Measurements from ENCODE around the gene CCL8. TPM values are rescaled to one million over a fixed set of nuclear protein-coding genes. Genes with fewer than 3 reads are reported as not detected.

The CCL8 gene
- total RNA-seq, 1 experiment from 2014 or later, result not detected

DNA sequence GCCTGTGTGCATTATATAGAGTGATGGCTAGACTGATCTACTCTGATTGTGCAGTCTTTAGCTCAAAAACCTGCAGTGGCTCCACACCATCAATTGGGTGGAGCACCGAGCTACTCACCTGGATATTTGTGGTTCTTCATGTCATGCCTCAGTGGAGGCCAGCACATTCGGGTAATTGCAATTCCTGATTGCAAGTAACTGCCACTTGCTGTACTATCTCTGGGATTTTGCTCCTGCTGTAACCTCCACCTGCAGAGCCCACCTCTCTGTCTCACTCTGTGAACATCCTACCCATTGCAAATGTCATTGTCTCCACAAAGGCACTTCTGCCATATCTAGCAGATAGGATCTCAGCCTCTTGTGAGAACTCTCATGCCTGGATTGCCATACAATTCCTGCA is 45.5 kb downstream of the CCL8 start:
- BruUV-seq (replicated peaks), result no TSS peak
- CTCF ChIA-PET, result no interaction called here
- Histone ChIP-seq H3K27me3 (ENCODE audit: control insufficient read depth, insufficient read depth, low read length) (no peaks in the 10 kb centered on the region), H3K9me3 (ENCODE audit: control insufficient read depth, insufficient read depth, low read depth, low read length) (no peaks in the 10 kb centered on the region), H3K4me3 (ENCODE audit: low read depth in 2 of 2, low read length in 2 of 2) (no peak overlapping the region), H3K36me3 (ENCODE audit: control insufficient read depth, insufficient read depth, low read length) (no peaks in the 10 kb centered on the region), H3K4me1 (ENCODE audit: control insufficient read depth, insufficient read depth, low read length) (no peaks in the 10 kb centered on the region; the same call in 1 of the 2 replicates), H3K27ac (ENCODE audit: low read length) (no peak overlapping the region)
- in situ Hi-C loops (cut with HindIII; ENCODE audit: low pct_unique_long_range_greater_than_20kb, low sequenced_read_pairs), result no loop called here
- intact Hi-C loops (cut with micrococcal nuclease; ENCODE audit: unreplicated experiment), result loop anchor here (10.0 kb wide), 1 partner anchor 590 kb away; no protein-coding TSS in a partner anchor
- TF ChIP-seq SIN3A (IDR thresholded peaks at IDR 0.05; ENCODE audit: borderline replicate concordance, insufficient read depth, low read depth, low read length) (no peak), POLR2AphosphoS5 (IDR thresholded peaks at IDR 0.05; ENCODE audit: low read depth, low read length) (no peak), TCF7L2 (IDR thresholded peaks at IDR 0.05; ENCODE audit: low read depth, low read length) (no peak)
- TF ChIP-seq, protein P1, sequence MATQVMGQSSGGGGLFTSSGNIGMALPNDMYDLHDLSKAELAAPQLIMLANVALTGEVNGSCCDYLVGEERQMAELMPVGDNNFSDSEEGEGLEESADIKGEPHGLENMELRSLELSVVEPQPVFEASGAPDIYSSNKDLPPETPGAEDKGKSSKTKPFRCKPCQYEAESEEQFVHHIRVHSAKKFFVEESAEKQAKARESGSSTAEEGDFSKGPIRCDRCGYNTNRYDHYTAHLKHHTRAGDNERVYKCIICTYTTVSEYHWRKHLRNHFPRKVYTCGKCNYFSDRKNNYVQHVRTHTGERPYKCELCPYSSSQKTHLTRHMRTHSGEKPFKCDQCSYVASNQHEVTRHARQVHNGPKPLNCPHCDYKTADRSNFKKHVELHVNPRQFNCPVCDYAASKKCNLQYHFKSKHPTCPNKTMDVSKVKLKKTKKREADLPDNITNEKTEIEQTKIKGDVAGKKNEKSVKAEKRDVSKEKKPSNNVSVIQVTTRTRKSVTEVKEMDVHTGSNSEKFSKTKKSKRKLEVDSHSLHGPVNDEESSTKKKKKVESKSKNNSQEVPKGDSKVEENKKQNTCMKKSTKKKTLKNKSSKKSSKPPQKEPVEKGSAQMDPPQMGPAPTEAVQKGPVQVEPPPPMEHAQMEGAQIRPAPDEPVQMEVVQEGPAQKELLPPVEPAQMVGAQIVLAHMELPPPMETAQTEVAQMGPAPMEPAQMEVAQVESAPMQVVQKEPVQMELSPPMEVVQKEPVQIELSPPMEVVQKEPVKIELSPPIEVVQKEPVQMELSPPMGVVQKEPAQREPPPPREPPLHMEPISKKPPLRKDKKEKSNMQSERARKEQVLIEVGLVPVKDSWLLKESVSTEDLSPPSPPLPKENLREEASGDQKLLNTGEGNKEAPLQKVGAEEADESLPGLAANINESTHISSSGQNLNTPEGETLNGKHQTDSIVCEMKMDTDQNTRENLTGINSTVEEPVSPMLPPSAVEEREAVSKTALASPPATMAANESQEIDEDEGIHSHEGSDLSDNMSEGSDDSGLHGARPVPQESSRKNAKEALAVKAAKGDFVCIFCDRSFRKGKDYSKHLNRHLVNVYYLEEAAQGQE (IDR thresholded peaks at IDR 0.05; ENCODE audit: insufficient read depth in 1 of 2, low read depth in 2 of 2, low read length in 1 of 2), result no peak
- TF ChIP-seq, protein P2, sequence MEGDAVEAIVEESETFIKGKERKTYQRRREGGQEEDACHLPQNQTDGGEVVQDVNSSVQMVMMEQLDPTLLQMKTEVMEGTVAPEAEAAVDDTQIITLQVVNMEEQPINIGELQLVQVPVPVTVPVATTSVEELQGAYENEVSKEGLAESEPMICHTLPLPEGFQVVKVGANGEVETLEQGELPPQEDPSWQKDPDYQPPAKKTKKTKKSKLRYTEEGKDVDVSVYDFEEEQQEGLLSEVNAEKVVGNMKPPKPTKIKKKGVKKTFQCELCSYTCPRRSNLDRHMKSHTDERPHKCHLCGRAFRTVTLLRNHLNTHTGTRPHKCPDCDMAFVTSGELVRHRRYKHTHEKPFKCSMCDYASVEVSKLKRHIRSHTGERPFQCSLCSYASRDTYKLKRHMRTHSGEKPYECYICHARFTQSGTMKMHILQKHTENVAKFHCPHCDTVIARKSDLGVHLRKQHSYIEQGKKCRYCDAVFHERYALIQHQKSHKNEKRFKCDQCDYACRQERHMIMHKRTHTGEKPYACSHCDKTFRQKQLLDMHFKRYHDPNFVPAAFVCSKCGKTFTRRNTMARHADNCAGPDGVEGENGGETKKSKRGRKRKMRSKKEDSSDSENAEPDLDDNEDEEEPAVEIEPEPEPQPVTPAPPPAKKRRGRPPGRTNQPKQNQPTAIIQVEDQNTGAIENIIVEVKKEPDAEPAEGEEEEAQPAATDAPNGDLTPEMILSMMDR (IDR thresholded peaks at IDR 0.05), result no peak
- DNase-seq (ENCODE audit: low read depth, low spot score), result no peak
- POLR2A ChIA-PET, result no interaction called here
- no peak for ATAC-seq

DNA sequence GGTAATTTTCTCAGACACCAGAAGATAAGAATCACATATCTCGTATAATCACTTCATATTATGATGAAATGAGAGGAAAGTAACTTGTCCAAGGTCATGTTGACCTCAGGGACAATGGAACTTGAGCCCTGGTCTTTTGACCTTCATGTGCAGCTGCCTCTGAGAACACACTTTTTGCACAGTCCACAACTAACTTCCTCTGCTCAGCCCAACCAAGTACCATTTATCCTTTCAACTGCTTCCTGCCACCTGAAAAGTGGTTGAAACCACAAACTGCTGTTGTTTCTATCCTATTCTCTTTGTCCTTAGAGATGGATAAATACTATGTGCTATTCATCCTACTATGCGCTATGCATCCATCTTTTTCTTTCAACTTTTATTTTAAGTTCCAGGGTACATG is 46.1 kb downstream of the CCL8 start:
- TF ChIP-seq TCF7L2 (IDR thresholded peaks at IDR 0.05; ENCODE audit: low read depth, low read length), result no peak
- no peak for TF ChIP-seq POLR2AphosphoS5 (IDR thresholded peaks at IDR 0.05; ENCODE audit: low read depth, low read length)
- TF ChIP-seq, protein P1 (IDR thresholded peaks at IDR 0.05; ENCODE audit: insufficient read depth in 1 of 2, low read depth in 2 of 2, low read length in 1 of 2), result no peak
- no peak for TF ChIP-seq SIN3A (IDR thresholded peaks at IDR 0.05; ENCODE audit: borderline replicate concordance, insufficient read depth, low read depth, low read length)
- TF ChIP-seq, protein P2 (IDR thresholded peaks at IDR 0.05), result no peak
- no peaks in the 10 kb centered on the region for H3K36me3 ChIP-seq (ENCODE audit: control insufficient read depth, insufficient read depth, low read length)
- no peaks in the 10 kb centered on the region for H3K9me3 ChIP-seq (ENCODE audit: control insufficient read depth, insufficient read depth, low read depth, low read length)
- H3K4me3 ChIP-seq (ENCODE audit: low read depth in 2 of 2, low read length in 2 of 2), result no peak overlapping the region
- POLR2A ChIA-PET, result no interaction called here
- no TSS peak for BruUV-seq (replicated peaks)
- H3K4me1 ChIP-seq (ENCODE audit: control insufficient read depth, insufficient read depth, low read length), result no peaks in the 10 kb centered on the region; the same call in 1 of the 2 replicates
- in situ Hi-C loops (cut with HindIII; ENCODE audit: low pct_unique_long_range_greater_than_20kb, low sequenced_read_pairs) (no loop called here), intact Hi-C loops (cut with micrococcal nuclease; ENCODE audit: unreplicated experiment) (loop anchor here (10.0 kb wide), 1 partner anchor 591 kb away; no protein-coding TSS in a partner anchor)
- H3K27me3 ChIP-seq (ENCODE audit: control insufficient read depth, insufficient read depth, low read length), result no peaks in the 10 kb centered on the region
- ATAC-seq, result no peak
- H3K27ac ChIP-seq (ENCODE audit: low read length), result no peak overlapping the region
- no peak for DNase-seq (ENCODE audit: low read depth, low spot score)
- CTCF ChIA-PET, result no interaction called here
